Stimulated activated CD8-positive, alpha-beta memory T cell treated with anti-CD3 and anti-CD28 coated beads, Interleukin-15, amount 100 ng/mL, for 1 hour (primary cell): Measurements from ENCODE around the gene CANT1.
"Not testable (repeated sequence)": the region's sequence is repeated elsewhere in the genome, so short reads cannot be mapped to it uniquely, and the experiment has no call there.

Experiments used
- DNase-seq: peaks from one replicate; pipeline ENCODE4 v3.0.0-alpha.2; 2020; ENCODE audit warnings: low read depth

The CANT1 gene

GRCh38 chr17:79043191-79043930 is 33.8 kb upstream of the CANT1 start:
- no peak for DNase-seq

- DNase-seq = peak; percentile 50
Measured at GRCh38 chr17:79042421-79043190, 33.0 kb upstream of the CANT1 start.

GRCh38 chr17:79041723-79042420 is 32.3 kb upstream of the CANT1 start:
- DNase-seq = no peak

GRCh38 chr17:79041041-79041570 is 31.5 kb upstream of the CANT1 start:
- DNase-seq = no peak

GRCh38 chr17:79039886-79040285 is 30.3 kb upstream of the CANT1 start:
- no peak for DNase-seq

GRCh38 chr17:79039171-79039570 is 29.6 kb upstream of the CANT1 start:
- DNase-seq = no peak

GRCh38 chr17:79038545-79039135 is 29.1 kb upstream of the CANT1 start:
- DNase-seq = no peak

- DNase-seq = no peak
Measured at GRCh38 chr17:79036596-79036995, 27.0 kb upstream of the CANT1 start.

GRCh38 chr17:79036181-79036580 is 26.6 kb upstream of the CANT1 start:
- no peak for DNase-seq

GRCh38 chr17:79035686-79036085 is 26.1 kb upstream of the CANT1 start:
- no peak for DNase-seq

- no peak for DNase-seq
Measured at GRCh38 chr17:79034931-79035485, 25.4 kb upstream of the CANT1 start.

- no peak for DNase-seq
Measured at GRCh38 chr17:79033741-79034501, 24.4 kb upstream of the CANT1 start.

GRCh38 chr17:79033046-79033616 is 23.6 kb upstream of the CANT1 start:
- DNase-seq = no peak

GRCh38 chr17:79031996-79032875 is 22.7 kb upstream of the CANT1 start:
- DNase-seq = no peak

- not testable (repeated sequence) for DNase-seq
Measured at GRCh38 chr17:79030636-79031035, 21.1 kb upstream of the CANT1 start.

- no peak for DNase-seq
Measured at GRCh38 chr17:79029327-79030009, 19.9 kb upstream of the CANT1 start.

- DNase-seq = no peak
Measured at GRCh38 chr17:79028496-79029326, 19.1 kb upstream of the CANT1 start.

- no peak for DNase-seq
Measured at GRCh38 chr17:79027925-79028491, 18.4 kb upstream of the CANT1 start.
